H9 (cell line): ENCODE results near the gene SPOP. TPM values are rescaled to one million over a fixed set of nuclear protein-coding genes. Genes with fewer than 3 reads are reported as not detected.

Source experiments
- DNase-seq: peaks from one replicate; pipeline ENCODE4 v3.0.0-alpha.2; 2017
- H2AFZ ChIP-seq: one replicate; pipeline ENCODE4 v1.6.1; 2013; ENCODE audit warnings: mild to moderate bottlenecking, low read length, control low read depth, moderate library complexity
- H2AK5ac ChIP-seq: 2 replicates; pipeline ENCODE4 v1.6.1; 2013; ENCODE audit warnings: low read length, control low read depth, mixed read lengths; ENCODE audit not compliant: insufficient read length
- H2BK120ac ChIP-seq: one replicate; pipeline ENCODE4 v1.6.1; 2013; ENCODE audit warnings: low read depth, mild to moderate bottlenecking, low read length, control low read depth, inconsistent platforms; ENCODE audit not compliant: poor library complexity, severe bottlenecking
- H2BK12ac ChIP-seq: 2 replicates; pipeline ENCODE4 v1.6.1; 2013; ENCODE audit warnings: low read length, control low read depth, mixed read lengths, low read depth; ENCODE audit not compliant: insufficient read length
- H2BK15ac ChIP-seq: 2 replicates; pipeline ENCODE4 v1.6.1; 2013; ENCODE audit warnings: low read depth, low read length, control low read depth
- H2BK20ac ChIP-seq: one replicate; pipeline ENCODE4 v1.6.1; 2013; ENCODE audit warnings: low read depth, mild to moderate bottlenecking, low read length, control low read depth, inconsistent platforms; ENCODE audit not compliant: poor library complexity, severe bottlenecking
- H2BK5ac ChIP-seq: 2 replicates; pipeline ENCODE4 v1.6.1; 2013; ENCODE audit warnings: low read length, control low read depth, mixed read lengths; ENCODE audit not compliant: insufficient read length
- H3K14ac ChIP-seq: 2 replicates; pipeline ENCODE4 v1.6.1; 2013; ENCODE audit warnings: low read length, control low read depth; ENCODE audit not compliant: insufficient read depth
- H3K18ac ChIP-seq: 2 replicates; pipeline ENCODE4 v1.6.1; 2013; ENCODE audit warnings: low read depth, mild to moderate bottlenecking, mixed read lengths, low read length, control low read depth; ENCODE audit not compliant: insufficient read length
- H3K23ac ChIP-seq: 2 replicates; pipeline ENCODE4 v1.6.1; 2013; ENCODE audit warnings: low read length, control low read depth, mixed read lengths, low read depth; ENCODE audit not compliant: insufficient read length
- H3K23me2 ChIP-seq: 2 replicates; pipeline ENCODE4 v1.6.1; 2013; ENCODE audit warnings: low read depth, mild to moderate bottlenecking, mixed read lengths, low read length, control low read depth; ENCODE audit not compliant: insufficient read length, poor library complexity, severe bottlenecking
- H3K27ac ChIP-seq: 2 replicates; pipeline ENCODE4 v1.5.1; 2013; ENCODE audit warnings: low read length, control low read depth, mixed read lengths, low read depth; ENCODE audit not compliant: insufficient read length
- H3K27me3 ChIP-seq: 2 replicates; pipeline ENCODE4 v1.6.1; 2013; ENCODE audit warnings: low read length, control low read depth, inconsistent platforms; ENCODE audit not compliant: insufficient read depth
- H3K4ac ChIP-seq: 2 replicates; pipeline ENCODE4 v1.6.1; 2013; ENCODE audit warnings: low read depth, mild to moderate bottlenecking, control low read depth, inconsistent platforms, low read length, moderate library complexity
- H3K4me1 ChIP-seq: 2 replicates; pipeline ENCODE4 v1.6.1; 2013; ENCODE audit warnings: low read length, control low read depth, inconsistent platforms; ENCODE audit not compliant: insufficient read depth
- H3K4me2 ChIP-seq: 2 replicates; pipeline ENCODE4 v1.6.1; 2013; ENCODE audit warnings: low read length, control low read depth, mixed read lengths; ENCODE audit not compliant: insufficient read length, insufficient read depth
- H3K56ac ChIP-seq: 2 replicates; pipeline ENCODE4 v1.6.1; 2013; ENCODE audit warnings: low read depth, mild to moderate bottlenecking, mixed read lengths, low read length, control low read depth; ENCODE audit not compliant: insufficient read length
- H3K79me1 ChIP-seq: 2 replicates; pipeline ENCODE4 v1.6.1; 2013; ENCODE audit warnings: low read depth, mild to moderate bottlenecking, moderate library complexity, low read length, control low read depth, inconsistent platforms; ENCODE audit not compliant: insufficient read depth, poor library complexity, severe bottlenecking
- H3K79me2 ChIP-seq: 2 replicates; pipeline ENCODE4 v1.6.1; 2013; ENCODE audit warnings: low read length, control low read depth, inconsistent platforms; ENCODE audit not compliant: insufficient read depth
- H3K9ac ChIP-seq: 2 replicates; pipeline ENCODE4 v1.6.1; 2013; ENCODE audit warnings: low read length, control low read depth, mixed read lengths; ENCODE audit not compliant: insufficient read length; ENCODE audit errors: extremely low read depth
- H3K9me3 ChIP-seq: one replicate; pipeline ENCODE4 v1.6.1; 2013; ENCODE audit warnings: low read depth, low read length, inconsistent platforms; ENCODE audit not compliant: control insufficient read depth
- H3T11ph ChIP-seq: one replicate; pipeline ENCODE4 v1.6.1; 2013; ENCODE audit warnings: mild to moderate bottlenecking, low read length, control low read depth, inconsistent platforms
- H4K20me1 ChIP-seq: one replicate; pipeline ENCODE4 v1.6.1; 2013; ENCODE audit not compliant: control insufficient read depth, insufficient read length, insufficient read depth
- H4K5ac ChIP-seq: 2 replicates; pipeline ENCODE4 v1.6.1; 2013; ENCODE audit warnings: low read depth, mild to moderate bottlenecking, mixed read lengths, low read length, control low read depth; ENCODE audit not compliant: insufficient read length
- H4K8ac ChIP-seq: replicated peaks from 2 replicates; pipeline ENCODE4 v1.6.1; 2013; ENCODE audit warnings: low read length, control low read depth, mixed read lengths, low read depth; ENCODE audit not compliant: insufficient read length
- H4K91ac ChIP-seq: 2 replicates; pipeline ENCODE4 v1.6.1; 2013; ENCODE audit warnings: low read depth, mild to moderate bottlenecking, moderate library complexity, mixed read lengths, low read length, control low read depth; ENCODE audit not compliant: insufficient read length
- H3K27ac Mint-ChIP-seq, 3 experiments: 2 replicates in 2 of 3; 3 replicates in 1 of 3; pipeline ENCODE4 v1.8.0; 2020 to 2021; ENCODE audit warnings: mixed read lengths in 3 of 3, mild to moderate bottlenecking in 1 of 3, moderate library complexity in 1 of 3
- H3K27me3 Mint-ChIP-seq: 2 replicates; pipeline ENCODE4 v1.8.0; 2021; ENCODE audit warnings: low read depth, mild to moderate bottlenecking, moderate library complexity, mixed read lengths
- H3K36me3 Mint-ChIP-seq, 3 experiments: 2 replicates in 2 of 3; 3 replicates in 1 of 3; pipeline ENCODE4 v1.8.0; 2020 to 2021; ENCODE audit warnings: low read depth in 3 of 3, mixed read lengths in 3 of 3; ENCODE audit not compliant: insufficient read depth in 1 of 3
- H3K4me1 Mint-ChIP-seq, 2 experiments: 2 replicates each; pipeline ENCODE4 v1.8.0; 2020; ENCODE audit warnings: mixed read lengths in 2 of 2
- H3K4me3 Mint-ChIP-seq, 2 experiments: 2 replicates in 1 of 2; 3 replicates in 1 of 2; pipeline ENCODE4 v1.8.0; 2020 to 2021; ENCODE audit warnings: mild to moderate bottlenecking in 2 of 2, mixed read lengths in 2 of 2, moderate library complexity in 1 of 2
- H3K9me3 Mint-ChIP-seq, 2 experiments: 2 replicates in 1 of 2; 3 replicates in 1 of 2; pipeline ENCODE4 v1.8.0; 2020; ENCODE audit warnings: mild to moderate bottlenecking in 2 of 2, mixed read lengths in 2 of 2, moderate library complexity in 1 of 2
- CTCF ChIP-seq: fragments of 200-600 bp; sonication (generic); conservative IDR thresholded peaks from 3 replicates; pipeline ENCODE4 v1.8.0; 2021; ENCODE audit warnings: antibody characterized with exemption, mild to moderate bottlenecking
- WGBS: extraction: QIAGEN DNeasy Blood & Tissue Kit; methylation state at CpG from one replicate; pipeline ENCODE4 v1.1.7; 2013; ENCODE audit warnings: missing lambda C conversion rate, low lambda C conversion rate, mixed read lengths; ENCODE audit not compliant: insufficient read length; ENCODE audit errors: extremely low coverage; 5-methylcytosine and 5-hydroxymethylcytosine counted together
- total RNA-seq: library from RNA; stranded (reverse); gene quantifications from 2 replicates; pipeline ENCODE4 v1.2.1, GENCODE V29; 2021

SPOP gene
- total RNA-seq, 1 experiment from 2014 or later: 33.7 TPM

GRCh38 chr17:49557312-49558024, 120.4 kb downstream of the SPOP start:
- DNase-seq: peak; percentile 85
- Histone ChIP-seq H3K79me2 (no peaks in the 10 kb centered on the region), H4K20me1 (no peaks in the 10 kb centered on the region), H4K5ac (no peak overlapping the region), H3K9ac (no peak overlapping the region), H2AFZ (no peak overlapping the region), H4K8ac (no peak overlapping the region), H3K4me1 (no peaks in the 10 kb centered on the region), H3K9me3 (no peaks in the 10 kb centered on the region), H3K27me3 (no peaks in the 10 kb centered on the region; the same call in 1 of the 2 replicates), H3K14ac (no peak overlapping the region), H2BK5ac (no peak overlapping the region), H3K23me2 (no peaks in the 10 kb centered on the region), H2BK12ac (no peak overlapping the region), H3K56ac (no peak overlapping the region), H2BK20ac (no peak overlapping the region), H3K18ac (no peak overlapping the region), H3K27ac (no peak overlapping the region), H3K4ac (no peak overlapping the region), H3K23ac (no peak overlapping the region), H4K91ac (no peak overlapping the region), H3T11ph (no peak overlapping the region), H2BK120ac (no peak overlapping the region), H2AK5ac (no peak overlapping the region), H3K79me1 (no peaks in the 10 kb centered on the region), H3K4me2 (no peak overlapping the region), H2BK15ac (no peak overlapping the region)
- Mint-ChIP-seq H3K36me3 (no peaks in the 10 kb centered on the region), H3K9me3 (no peaks in the 10 kb centered on the region), H3K4me3 (no peak overlapping the region), H3K27ac (no peak overlapping the region; a peak in 1 of 7 replicates), H3K27me3 (peaks cover 23% of the 10 kb centered on the region), H3K4me1 (peaks cover 10 to 14% of the 10 kb centered on the region in 2 experiments)
- peak; percentile 83 for TF ChIP-seq CTCF
- WGBS: no CpG with 5 or more reads among the region's 9 CpGs
